ENCODE data around the gene SPHK2.
"Not testable (repeated sequence)": the region's sequence is repeated elsewhere in the genome, so short reads cannot be mapped to it uniquely, and the experiment has no call there.

The SPHK2 gene

DNA sequence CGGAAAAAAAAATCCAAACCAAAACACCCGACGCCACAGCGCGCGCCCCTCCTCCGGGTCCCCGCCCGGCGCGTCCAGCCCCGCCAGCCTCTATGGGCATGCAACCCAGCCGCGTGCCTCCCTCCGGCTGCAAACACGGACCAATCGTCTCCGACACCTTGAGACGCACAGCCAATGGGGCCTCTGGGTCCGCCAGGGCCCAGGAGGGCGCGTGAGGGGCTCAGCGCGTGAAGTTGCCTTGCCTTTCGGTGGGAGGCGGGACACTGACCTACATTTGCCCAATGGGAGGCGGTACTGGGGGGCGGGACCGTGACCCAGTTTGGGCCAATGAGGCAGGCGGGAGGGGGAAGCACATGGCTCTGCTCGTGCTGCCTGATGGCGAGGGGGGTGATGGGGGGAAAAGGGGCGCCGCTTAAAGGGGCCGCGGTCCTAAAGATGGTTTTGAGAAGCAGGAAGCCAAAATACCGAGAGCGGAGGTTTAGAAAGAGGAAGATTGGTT lies 18.2 kb downstream of the SPHK2 start:
- peak; percentile 98 to 99 for DNase-seq (ENCODE audit: low read depth in 2 of 2)

- DNase-seq (ENCODE audit: low read depth in 2 of 2): peak; percentile 68 to 78
Measured at GRCh38 chr19:48637948-48638830, 18.9 kb downstream of the SPHK2 start.

- DNase-seq (ENCODE audit: low read depth in 2 of 2): no peak
Measured at GRCh38 chr19:48638831-48639381, 19.6 kb downstream of the SPHK2 start.

DNA sequence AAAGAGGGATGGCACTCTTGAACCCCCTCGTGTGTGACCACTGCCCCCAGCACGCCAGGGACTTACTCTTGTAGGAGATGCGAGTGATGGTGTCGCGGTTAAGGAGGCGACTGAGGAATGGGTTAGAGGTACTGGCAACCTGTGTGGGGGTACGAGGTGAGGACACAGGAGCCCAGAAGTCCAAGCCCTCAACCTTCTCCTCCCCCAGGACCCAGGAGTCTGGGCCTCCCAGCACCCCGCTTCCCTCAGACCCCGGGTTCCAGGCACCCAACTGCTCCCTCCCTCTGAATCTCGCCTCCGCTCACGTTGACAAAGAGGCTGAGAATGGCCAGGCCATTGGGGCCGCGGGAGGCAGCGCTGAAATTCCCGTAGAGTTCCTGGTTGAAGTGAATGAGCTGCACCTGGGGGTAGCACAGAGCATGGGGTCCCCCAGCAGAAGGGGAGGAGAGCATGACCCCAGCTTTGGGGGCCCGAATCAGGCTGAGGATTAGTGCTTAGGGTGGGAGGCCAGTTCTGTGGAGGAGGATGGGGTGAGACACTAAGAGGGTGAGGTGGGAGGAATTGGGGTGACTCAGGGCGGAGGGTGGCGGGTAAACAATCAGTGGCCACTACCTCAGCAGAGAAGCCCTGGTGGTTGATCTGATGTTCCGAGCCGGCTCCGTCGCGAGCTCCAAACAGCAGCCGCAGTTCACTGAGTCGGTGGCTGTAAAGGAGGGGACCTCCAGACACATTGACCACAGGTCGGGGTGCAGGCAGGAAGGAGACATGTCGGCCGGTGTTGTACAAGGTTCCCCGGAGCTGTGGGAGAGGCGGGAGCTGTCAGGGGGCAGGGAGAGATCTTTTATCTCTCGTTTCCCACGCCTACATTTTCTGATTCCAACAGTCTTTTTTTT lies 20.4 kb downstream of the SPHK2 start:
- no peak for DNase-seq (ENCODE audit: low read depth in 2 of 2)

GRCh38 chr19:48641850-48642249 lies 22.5 kb downstream of the SPHK2 start:
- no peak for DNase-seq (ENCODE audit: low read depth in 2 of 2)

- no peak for DNase-seq (ENCODE audit: low read depth in 2 of 2)
Measured at GRCh38 chr19:48642862-48643261, 23.6 kb downstream of the SPHK2 start.

- DNase-seq (ENCODE audit: low read depth in 2 of 2): no peak
Measured at GRCh38 chr19:48644355-48644754, 25.0 kb downstream of the SPHK2 start.

DNA sequence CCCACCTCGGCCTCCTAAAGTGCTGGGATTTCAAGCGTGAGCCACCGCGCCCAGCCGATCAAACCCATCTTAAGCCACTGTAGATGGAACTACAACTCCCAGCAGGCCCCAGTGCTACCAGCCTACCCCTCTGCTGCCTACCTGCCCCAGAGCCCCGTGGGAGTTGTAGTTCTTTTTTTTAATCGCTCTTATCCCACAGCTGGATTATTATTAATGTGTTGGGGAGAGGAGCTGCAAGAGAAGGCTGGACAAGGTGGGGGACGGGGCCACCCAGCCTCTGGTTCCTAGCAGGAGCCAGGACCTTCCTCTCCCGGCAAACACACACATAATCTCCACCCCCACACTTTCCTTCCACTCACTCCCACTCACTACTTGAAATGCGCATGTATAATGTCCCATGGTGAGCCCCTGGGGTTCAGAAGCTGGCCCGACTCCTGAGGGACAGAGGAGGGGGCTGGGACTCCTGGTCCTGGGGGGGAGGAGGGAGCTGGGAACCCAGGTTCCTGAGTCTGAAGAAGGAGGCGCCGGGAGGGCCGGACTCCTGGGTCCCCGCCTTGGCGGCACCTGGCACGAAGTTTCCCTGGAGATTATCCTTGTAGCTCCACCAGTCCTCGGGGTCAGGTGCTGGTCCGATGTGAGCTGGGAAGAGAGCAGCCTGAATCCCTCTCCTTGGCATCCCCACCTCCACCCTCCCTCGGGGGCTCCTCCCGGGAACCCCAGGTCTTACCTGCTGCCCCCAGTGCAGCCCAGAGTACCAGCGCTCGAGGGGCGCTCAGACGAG lies 25.7 kb downstream of the SPHK2 start:
- DNase-seq (ENCODE audit: low read depth in 2 of 2): peak; percentile 63

- DNase-seq (ENCODE audit: low read depth in 2 of 2): no peak
Measured at GRCh38 chr19:48645620-48646000, 26.3 kb downstream of the SPHK2 start.

DNA sequence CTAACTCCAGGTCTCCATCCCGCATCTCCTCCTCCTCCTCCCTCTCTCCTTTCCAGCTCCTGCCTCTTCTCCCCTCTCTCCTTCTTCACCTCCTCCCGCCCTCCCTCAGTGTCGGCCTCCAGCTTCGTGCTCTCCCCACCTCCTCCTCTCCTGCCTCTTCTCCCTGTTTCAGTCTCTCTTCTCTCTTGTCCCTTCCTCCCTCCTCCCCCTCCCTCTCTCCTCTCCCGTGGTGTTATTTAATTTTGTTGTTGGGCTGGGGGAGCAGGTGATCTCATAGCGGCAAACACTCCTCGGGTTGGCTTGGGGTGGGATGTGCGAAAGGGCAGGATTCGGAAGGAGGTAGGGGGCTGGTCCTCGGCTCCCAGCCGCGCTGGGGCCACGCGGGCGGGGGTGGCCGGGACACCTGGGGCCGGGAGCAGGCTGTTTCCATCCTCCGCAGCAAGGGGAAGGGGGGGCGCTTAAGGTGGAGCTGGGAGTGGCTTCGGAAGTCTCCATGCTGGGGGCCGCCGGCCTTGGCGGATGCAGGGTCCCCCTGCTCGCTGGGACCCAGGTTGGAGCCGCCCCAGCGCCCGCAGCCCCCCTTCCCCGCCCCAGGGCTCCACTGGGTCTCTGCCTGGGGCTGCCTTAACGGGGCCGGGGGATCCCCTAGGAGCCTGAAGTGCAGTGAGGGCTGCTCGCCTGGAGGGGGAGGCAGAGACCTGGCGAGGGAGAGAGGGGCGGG lies 26.9 kb downstream of the SPHK2 start, which contains the start of gene CA11:
Gene CA11, minus strand, starts transcription at position 187 of the 721 bp plus-strand sequence. CDS start 555 bp downstream, outside the sequence.
- DNase-seq (ENCODE audit: low read depth in 2 of 2): peak; percentile 83 to 90

DNA sequence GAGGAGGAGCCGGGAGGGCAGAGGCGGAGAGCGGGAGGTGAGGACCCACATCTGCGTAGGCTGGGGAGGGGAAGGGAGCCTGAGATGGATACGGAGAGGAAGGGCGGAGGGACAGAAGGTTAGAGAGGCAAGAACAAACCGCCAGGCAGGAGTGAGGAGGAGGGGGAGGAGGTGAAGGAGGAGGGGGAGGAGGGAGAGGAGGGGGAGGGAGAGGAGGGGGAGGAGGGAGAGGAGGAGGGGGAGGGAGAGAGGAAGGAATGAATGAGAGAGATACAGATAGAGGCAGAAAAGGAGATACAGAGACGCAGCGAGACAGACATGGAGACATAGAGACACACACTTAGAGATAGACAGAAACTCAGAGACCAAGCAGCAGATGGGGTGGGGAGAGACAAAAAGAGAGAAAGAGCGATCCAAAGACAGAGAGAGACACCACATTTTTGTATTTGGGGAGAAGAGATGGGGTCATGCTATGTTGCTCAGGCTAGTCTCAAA lies 27.5 kb downstream of the SPHK2 start:
- no peak for DNase-seq (ENCODE audit: low read depth in 2 of 2)

DNA sequence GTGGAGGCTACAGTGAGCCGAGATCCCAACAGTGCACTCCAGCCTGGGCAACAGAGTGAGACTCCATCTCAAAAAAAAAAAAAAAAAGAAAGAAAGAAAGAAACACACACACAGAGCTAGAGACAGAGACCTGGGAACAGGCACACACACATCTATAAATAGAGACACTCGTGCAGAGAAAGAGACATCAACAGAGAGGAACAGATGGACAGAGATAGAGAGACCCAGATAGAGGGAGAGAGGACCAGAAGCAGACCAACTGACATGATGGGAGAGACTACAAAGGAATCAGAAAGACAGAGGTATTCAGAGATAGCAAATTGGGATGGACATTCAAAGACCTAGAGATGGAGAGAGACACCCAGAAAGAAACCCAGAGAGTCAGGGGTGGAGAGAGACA lies 28.8 kb downstream of the SPHK2 start:
- no peak for DNase-seq (ENCODE audit: low read depth in 2 of 2)

DNA sequence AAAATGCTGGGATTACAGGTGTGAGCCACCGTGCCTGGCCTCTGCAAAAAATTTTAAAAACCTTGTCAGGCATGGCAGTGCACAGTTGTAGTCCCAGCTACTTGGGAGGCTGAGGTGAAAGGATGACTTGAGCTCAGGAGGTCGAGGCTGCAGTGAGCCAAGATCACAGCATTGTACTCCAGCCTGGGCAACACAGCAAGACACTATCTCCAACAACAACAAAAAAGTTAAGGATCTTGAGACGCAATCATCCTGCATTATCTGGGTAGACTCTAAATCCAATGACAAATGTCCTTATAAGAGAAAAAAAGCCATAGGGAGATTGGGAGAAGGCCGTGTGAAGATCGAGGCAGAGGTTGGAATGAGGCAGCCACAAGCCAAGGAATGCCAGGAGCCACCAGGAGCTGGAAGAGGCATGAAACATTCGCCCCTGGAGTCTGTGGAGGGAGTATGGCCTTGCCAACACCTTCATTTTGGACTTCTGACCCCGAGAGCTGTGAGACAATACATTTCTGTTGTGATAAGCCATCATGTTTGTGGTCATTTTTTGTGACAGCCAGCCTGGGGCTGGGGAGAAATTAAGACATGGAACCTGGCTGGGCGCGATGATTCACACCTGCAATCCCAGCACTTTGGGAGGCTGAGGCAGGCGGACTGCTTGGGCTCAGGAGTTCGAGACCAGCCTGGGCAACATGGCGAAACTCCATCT lies 31.8 kb downstream of the SPHK2 start:
- DNase-seq (ENCODE audit: low read depth in 2 of 2): no peak

- no peak for DNase-seq (ENCODE audit: low read depth in 2 of 2)
Measured at GRCh38 chr19:48651683-48652048, 32.4 kb downstream of the SPHK2 start.

DNA sequence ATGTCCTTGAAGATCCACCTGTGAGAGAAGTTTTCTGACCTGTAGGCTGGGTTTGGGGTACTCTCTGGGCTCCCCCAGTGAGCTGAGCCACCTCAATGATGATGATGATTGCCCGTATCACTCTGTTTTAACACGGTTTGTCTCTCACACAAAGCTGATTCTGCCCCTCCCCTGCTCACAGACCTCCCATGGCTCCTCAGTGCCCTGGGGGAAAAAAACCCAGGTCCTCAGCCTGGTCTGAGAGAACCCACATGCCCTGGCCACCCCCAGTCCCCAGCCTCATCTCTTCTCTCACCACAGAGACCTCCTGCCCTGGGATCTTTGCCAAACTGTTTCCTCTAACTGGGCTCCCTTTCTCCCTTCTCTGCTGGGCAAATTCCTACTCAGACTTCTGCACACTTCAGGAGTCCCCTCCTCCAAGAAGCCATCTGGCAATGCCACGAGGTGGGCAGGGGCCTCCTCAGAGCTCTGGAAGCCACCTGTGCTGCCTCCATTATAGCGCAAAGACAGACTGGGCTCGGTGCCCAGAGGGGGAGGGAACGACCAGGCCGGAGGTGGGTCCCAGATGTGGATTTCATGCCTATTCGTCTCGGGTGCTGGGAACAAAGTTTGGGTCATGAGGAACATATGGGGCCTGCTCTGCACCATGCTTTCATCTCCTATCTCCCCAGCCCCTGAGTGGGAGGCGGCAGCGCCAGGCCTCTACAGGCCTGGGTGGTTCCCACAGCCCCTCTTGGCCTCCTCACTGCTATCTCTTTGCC lies 35.2 kb downstream of the SPHK2 start:
- DNase-seq (ENCODE audit: low read depth in 2 of 2): no peak

DNA sequence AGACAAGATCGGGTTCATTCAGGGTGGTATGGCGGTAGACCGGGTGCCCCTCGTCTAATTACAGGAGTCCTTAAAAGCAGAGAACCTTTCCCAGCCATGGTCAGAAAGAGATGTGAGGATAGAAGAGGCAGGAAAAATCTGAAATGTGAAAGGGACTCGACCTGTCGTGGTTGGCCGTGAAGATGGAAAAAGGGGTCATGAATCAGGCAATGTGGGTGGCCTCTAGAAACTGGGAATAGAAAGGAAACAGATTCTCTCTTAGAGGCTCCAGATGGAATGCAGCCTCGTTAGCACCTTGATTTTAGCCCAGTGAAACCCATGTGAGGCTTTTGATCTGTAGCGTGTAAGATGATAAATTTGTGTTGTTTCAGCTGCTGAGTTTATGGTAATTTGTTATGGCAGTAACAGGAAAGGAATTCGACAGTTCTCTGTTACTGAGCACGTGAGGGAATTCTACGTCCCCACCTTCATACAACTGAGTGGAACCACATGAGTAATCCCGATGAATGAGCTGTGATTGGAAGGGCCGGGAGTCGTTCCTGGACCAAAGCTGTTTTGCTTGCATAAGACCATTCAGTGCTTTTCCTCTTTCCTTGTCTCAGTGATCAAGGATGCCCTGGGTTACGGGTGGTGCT lies 37.7 kb downstream of the SPHK2 start:
- DNase-seq (ENCODE audit: low read depth in 2 of 2): no peak

GRCh38 chr19:48657828-48658227 lies 38.5 kb downstream of the SPHK2 start:
- DNase-seq (ENCODE audit: low read depth in 2 of 2): not testable (repeated sequence)

DNA sequence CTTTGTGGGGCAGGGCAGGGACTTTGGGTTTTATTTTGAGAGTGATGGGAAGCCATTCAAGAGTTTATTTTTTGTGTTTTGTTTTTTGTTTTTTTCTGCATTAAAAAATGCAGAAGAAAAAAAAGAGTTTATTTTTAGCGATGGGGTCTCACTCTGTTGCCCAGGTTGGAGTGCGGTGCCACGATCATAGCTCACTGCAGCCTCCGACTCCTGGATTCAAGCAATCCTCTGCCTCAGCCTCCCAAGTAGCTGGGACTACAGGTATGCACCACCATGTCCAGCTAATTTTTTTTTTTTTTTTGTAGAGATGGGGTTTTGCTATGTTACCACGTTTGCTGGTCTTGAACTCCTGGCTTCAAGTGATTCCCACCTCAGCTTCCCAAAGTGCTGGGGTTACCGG lies 39.2 kb downstream of the SPHK2 start:
- DNase-seq (ENCODE audit: low read depth in 2 of 2): no peak

GRCh38 chr19:48659768-48660167 lies 40.5 kb downstream of the SPHK2 start:
- no peak for DNase-seq (ENCODE audit: low read depth in 2 of 2)

Measured in stimulated activated CD4-positive, alpha-beta T cell treated with anti-CD3 and anti-CD28 coated beads, Interleukin-15, amount 100 ng/mL, for 48 hours (primary cell).